PFSK-1 (cell line): Measurements from ENCODE around the gene GALNT10.

Experiments
- FOXP2 ChIP-seq: optimal IDR thresholded peaks from 2 replicates; pipeline ENCODE3; 2011; ENCODE audit warnings: borderline replicate concordance, control low read depth, inconsistent platforms; ENCODE audit not compliant: insufficient read depth; ENCODE audit errors: extremely low read length, extremely low read depth
- POLR2AphosphoS5 ChIP-seq: IDR thresholded peaks from 2 replicates; pipeline ENCODE4 v1.6.1; 2012; ENCODE audit warnings: low read depth, mild to moderate bottlenecking, control low read depth, low read length, moderate library complexity
- SIN3A ChIP-seq: IDR thresholded peaks from 2 replicates; pipeline ENCODE4 v1.6.1; 2012; ENCODE audit warnings: mild to moderate bottlenecking, low read length, moderate library complexity, borderline replicate concordance; ENCODE audit not compliant: insufficient read depth
- TAF1 ChIP-seq: IDR thresholded peaks from 2 replicates; pipeline ENCODE4 v1.6.1; 2012; ENCODE audit warnings: low read length, control low read depth, borderline replicate concordance; ENCODE audit not compliant: insufficient read depth
- TF ChIP-seq, protein P1 (sequence below), 2 experiments: IDR thresholded peaks; 2 replicates each; pipeline versions ENCODE4 v1.6.1 to v1.8.0; 2011 to 2012; ENCODE audit warnings: low read depth in 2 of 2, low read length in 2 of 2, control low read depth in 1 of 2, inconsistent platforms in 1 of 2, mild to moderate bottlenecking in 1 of 2, moderate library complexity in 1 of 2; ENCODE audit not compliant: insufficient read depth in 1 of 2

Gene GALNT10

DNA sequence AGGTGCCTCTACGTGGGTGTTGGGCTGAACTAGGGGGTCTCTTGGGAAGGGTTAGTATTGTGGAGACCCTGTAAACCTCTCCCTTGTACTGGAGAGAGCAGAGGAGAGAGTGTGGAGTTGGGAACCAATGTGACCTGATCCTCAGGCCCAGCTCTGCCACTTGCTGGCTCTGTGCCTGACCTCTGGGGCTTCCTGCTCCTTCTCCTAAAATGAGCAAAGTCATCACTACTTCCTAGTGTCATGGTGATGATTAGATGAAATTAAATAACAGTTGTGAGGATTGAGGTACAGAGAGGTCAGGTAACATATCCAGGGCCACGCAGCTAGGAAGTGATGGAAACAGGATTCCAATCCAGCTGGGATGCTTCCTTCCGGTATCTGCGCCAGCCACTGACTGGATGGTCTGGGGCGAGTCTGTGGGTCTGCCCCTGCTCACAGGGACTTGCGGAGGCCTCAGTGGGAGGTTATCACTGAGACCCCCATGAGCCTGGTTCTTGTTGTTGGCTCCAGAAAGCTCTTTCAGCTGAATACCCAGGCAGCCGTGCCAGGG, 9.2 kb downstream of the GALNT10 start:
- TF ChIP-seq TAF1: no peak
- no peak for TF ChIP-seq POLR2AphosphoS5
- TF ChIP-seq, protein P1, sequence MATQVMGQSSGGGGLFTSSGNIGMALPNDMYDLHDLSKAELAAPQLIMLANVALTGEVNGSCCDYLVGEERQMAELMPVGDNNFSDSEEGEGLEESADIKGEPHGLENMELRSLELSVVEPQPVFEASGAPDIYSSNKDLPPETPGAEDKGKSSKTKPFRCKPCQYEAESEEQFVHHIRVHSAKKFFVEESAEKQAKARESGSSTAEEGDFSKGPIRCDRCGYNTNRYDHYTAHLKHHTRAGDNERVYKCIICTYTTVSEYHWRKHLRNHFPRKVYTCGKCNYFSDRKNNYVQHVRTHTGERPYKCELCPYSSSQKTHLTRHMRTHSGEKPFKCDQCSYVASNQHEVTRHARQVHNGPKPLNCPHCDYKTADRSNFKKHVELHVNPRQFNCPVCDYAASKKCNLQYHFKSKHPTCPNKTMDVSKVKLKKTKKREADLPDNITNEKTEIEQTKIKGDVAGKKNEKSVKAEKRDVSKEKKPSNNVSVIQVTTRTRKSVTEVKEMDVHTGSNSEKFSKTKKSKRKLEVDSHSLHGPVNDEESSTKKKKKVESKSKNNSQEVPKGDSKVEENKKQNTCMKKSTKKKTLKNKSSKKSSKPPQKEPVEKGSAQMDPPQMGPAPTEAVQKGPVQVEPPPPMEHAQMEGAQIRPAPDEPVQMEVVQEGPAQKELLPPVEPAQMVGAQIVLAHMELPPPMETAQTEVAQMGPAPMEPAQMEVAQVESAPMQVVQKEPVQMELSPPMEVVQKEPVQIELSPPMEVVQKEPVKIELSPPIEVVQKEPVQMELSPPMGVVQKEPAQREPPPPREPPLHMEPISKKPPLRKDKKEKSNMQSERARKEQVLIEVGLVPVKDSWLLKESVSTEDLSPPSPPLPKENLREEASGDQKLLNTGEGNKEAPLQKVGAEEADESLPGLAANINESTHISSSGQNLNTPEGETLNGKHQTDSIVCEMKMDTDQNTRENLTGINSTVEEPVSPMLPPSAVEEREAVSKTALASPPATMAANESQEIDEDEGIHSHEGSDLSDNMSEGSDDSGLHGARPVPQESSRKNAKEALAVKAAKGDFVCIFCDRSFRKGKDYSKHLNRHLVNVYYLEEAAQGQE (IDR thresholded peaks at IDR 0.05; ENCODE audit: insufficient read depth in 1 of 2, low read depth in 2 of 2, low read length in 2 of 2): no peak
- no peak for TF ChIP-seq SIN3A
- TF ChIP-seq FOXP2: no peak

DNA sequence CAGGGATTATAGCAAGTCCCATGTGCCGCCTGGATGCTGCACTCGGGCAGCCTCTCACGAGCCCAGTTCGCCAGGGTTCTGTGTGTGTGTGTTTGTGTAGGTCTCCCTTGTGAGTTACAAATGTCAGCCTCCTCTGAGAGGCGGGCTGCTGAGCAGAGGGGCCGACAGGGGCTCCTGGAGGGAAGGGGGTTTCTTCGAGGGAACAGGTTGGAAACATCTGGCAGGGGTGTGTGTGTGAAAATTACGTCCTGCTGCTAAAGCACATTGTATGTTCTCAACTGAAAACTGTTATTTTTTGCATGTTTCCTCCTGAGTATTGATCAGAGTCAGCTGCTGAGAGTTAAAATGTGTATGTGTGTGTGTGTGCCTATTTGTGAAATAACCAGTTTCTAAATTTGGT, 9.7 kb downstream of the GALNT10 start:
- TF ChIP-seq SIN3A (no peak), POLR2AphosphoS5 (no peak), FOXP2 (no peak), TAF1 (no peak)
- TF ChIP-seq, protein P1 (IDR thresholded peaks at IDR 0.05; ENCODE audit: insufficient read depth in 1 of 2, low read depth in 2 of 2, low read length in 2 of 2): no peak

DNA sequence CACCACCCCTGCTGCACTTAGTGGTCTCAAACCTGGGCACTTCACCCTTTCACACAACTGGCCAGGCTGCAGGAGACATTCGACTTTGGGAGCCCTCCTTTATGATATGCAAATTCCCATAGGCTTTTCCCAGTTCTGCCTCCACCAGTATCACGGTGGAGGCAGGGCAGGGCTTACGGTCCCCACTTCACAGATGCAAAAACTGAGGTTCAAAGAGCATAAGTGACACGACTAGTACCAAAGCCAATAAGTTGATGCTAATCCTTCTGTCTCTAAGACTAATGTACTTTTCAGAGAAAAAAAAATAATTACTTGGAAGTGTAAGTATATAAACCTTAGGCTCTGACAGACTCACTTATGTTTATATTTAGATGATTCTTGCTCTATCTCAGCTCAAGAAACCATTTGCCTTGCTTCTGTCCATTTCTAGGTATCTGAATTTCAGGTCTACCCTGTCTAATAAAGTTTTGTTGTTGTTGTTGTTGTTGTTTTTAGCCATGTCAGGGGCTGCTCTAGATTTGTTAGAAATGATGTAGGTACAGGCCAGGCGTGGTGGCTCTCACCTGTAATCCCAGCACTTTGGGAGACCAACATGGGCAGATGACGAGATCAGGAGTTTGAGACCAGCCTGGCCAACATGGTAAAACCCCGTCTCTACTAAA, 10.7 kb downstream of the GALNT10 start:
- TF ChIP-seq, protein P1 (IDR thresholded peaks at IDR 0.05; ENCODE audit: insufficient read depth in 1 of 2, low read depth in 2 of 2, low read length in 2 of 2): no peak
- no peak for TF ChIP-seq TAF1
- TF ChIP-seq FOXP2: no peak
- TF ChIP-seq SIN3A: no peak
- TF ChIP-seq POLR2AphosphoS5: no peak

DNA sequence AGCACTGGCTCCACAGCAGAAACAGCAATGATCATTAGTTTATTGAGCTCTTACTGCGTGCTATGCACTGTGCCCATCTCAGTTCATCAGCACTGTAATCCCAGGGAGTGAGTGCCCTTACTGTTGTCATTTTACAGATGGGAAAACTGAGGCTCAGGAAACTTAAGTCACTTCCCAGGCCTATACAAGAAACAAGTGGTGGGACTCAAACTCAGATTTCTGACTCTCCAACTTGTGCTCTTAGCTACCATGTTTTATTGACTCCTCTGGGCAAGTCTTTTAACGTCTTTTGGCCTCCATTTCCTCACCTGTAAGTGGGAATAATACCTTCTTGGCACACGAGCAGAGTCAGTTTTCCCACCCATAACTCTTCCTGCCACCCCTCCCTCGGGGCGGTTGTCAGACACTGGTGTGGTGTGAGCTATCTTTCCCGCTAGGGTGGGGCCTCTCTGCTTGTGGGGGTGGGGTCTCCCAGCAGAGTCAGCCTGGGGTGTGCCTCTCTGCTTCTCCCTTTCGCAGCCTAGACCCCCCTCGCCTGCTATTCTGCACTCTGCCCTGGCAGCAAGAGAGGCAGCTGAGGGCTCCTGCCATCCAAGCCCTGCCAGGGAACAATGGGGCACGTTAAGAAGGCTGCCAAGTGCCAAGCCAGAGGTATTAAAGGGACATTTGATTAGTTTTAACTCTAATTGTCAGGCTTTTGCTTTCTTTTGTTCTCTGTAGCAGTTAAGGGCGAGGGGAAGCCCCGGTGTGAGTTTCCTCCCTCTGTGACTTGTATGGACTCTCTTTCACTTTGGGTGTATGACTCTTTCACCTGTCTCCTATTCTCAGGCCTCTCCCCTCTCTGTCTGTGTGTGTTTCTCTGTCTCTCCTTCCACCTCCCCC, 12.1 kb downstream of the GALNT10 start:
- TF ChIP-seq FOXP2 (no peak), POLR2AphosphoS5 (no peak), SIN3A (no peak), TAF1 (no peak)
- TF ChIP-seq, protein P1 (IDR thresholded peaks at IDR 0.05; ENCODE audit: insufficient read depth in 1 of 2, low read depth in 2 of 2, low read length in 2 of 2): no peak
